NB4 (cell line): ENCODE data around the gene ABCC3.

Experiments used
- CTCF ChIP-seq: IDR thresholded peaks from one replicate; pipeline ENCODE4 v1.5.1; 2012; ENCODE audit warnings: low read depth, low read length
- MYC ChIP-seq: IDR thresholded peaks from 2 replicates; pipeline ENCODE4 v1.6.1; 2011; ENCODE audit warnings: low read depth, low read length
- POLR2A ChIP-seq: IDR thresholded peaks from 2 replicates; pipeline ENCODE4 v1.6.1; 2011; ENCODE audit warnings: mild to moderate bottlenecking; ENCODE audit not compliant: insufficient read length; ENCODE audit errors: extremely low read depth

GRCh38 chr17:50664788-50665458 lies 30.2 kb downstream of the ABCC3 start:
- TF ChIP-seq CTCF = no peak
- TF ChIP-seq POLR2A = no peak
- TF ChIP-seq MYC = no peak
